Heart left ventricle (tissue), 16 donors: ENCODE measurements around the gene GATA2. TPM values are rescaled to one million over a fixed set of nuclear protein-coding genes. Genes with fewer than 3 reads are reported as not detected.

Experiments
- ATAC-seq, 4 donors: fragments of 200-7000 bp; cut with Tn5 transposase; one replicate each; pipeline ENCODE4 v1.9.1; 2020 to 2022; ENCODE audit warnings: moderate library complexity in 4 of 4, mild to moderate bottlenecking in 3 of 4, moderate number of reproducible peaks in 1 of 4
- DNase-seq, 5 donors: peaks; one replicate each; pipeline ENCODE4 v3.0.0-alpha.2; 2020
- H3K27ac ChIP-seq, 12 donors: fragments of 200-600 bp; sonication (generic) in 4 of 12; one replicate each; pipeline versions ENCODE4 v1.5.0 to v1.8.0; 2016 to 2022; ENCODE audit warnings: mild to moderate bottlenecking in 2 of 12
- H3K27me3 ChIP-seq, 9 donors: fragments of 200-600 bp; sonication (generic) in 2 of 9; one replicate each; pipeline versions ENCODE4 v1.5.1 to v1.8.0; 2016 to 2022; ENCODE audit warnings: mild to moderate bottlenecking in 3 of 9
- H3K36me3 ChIP-seq, 9 donors: fragments of 200-600 bp; sonication (generic) in 2 of 9; one replicate each; pipeline versions ENCODE4 v1.5.0 to v1.8.0; 2018 to 2022; ENCODE audit warnings: mild to moderate bottlenecking in 2 of 9
- H3K4me1 ChIP-seq, 12 donors: fragments of 200-600 bp; sonication (generic) in 4 of 12; one replicate each; pipeline versions ENCODE4 v1.5.0 to v1.8.0; 2016 to 2022; ENCODE audit warnings: mild to moderate bottlenecking in 3 of 12
- H3K4me3 ChIP-seq, 12 donors: fragments of 200-600 bp; sonication (generic) in 4 of 12; one replicate each; pipeline versions ENCODE4 v1.5.0 to v1.8.0; 2017 to 2022; ENCODE audit warnings: mild to moderate bottlenecking in 9 of 12, moderate library complexity in 4 of 12
- H3K9me3 ChIP-seq, 12 donors: fragments of 200-600 bp; sonication (generic) in 4 of 12; one replicate each; pipeline versions ENCODE4 v1.5.0 to v1.8.0; 2016 to 2022; ENCODE audit warnings: mild to moderate bottlenecking in 1 of 12
- CTCF ChIP-seq, 12 donors: fragments of 200-600 bp; sonication (generic) in 4 of 12; IDR thresholded peaks; one replicate each; pipeline versions ENCODE4 v1.5.0 to v1.8.0; 2018 to 2022; ENCODE audit warnings: antibody characterized with exemption in 12 of 12, mild to moderate bottlenecking in 5 of 12
- POLR2A ChIP-seq, 2 donors: fragments of 450-650 bp; IDR thresholded peaks; one replicate each; pipeline ENCODE4 v1.6.1; 2017; ENCODE audit warnings: antibody characterized with exemption in 2 of 2, mild to moderate bottlenecking in 2 of 2, moderate library complexity in 2 of 2
- WGBS, 4 donors: extraction: QIAGEN DNeasy Blood & Tissue Kit in 2 of 4; methylation state at CpG; one replicate each; pipeline versions ENCODE4 v1.1.5 to v1.1.7; 2013 to 2018; 5-methylcytosine and 5-hydroxymethylcytosine counted together
- intact Hi-C, 10 donors: fragments of 100-400 bp; cut with DNase I; formaldehyde crosslinking; loops; one replicate each; pipeline versions ENCODE4 v1.11.1 to v1.14.2; 2022
- polyA plus RNA-seq, 2 donors: library from polyadenylated mRNA; stranded (reverse); fragments of 200-250 nt; gene quantifications; one replicate each; pipeline ENCODE4 v1.2.3, GENCODE V29; 2013
- total RNA-seq, 9 donors: library from RNA; depleted of rRNA in 2 of 9; stranded (reverse); fragments of >200 nt in 2 of 9; fragmentation: NEBNext Ultra II Directional in 3 of 9; extraction: Animal tissue kit (Norgen Biotek cat#: 25700) in 3 of 9; gene quantifications; one replicate each; pipeline versions ENCODE4 v1.1.0 to v1.2.4, GENCODE V29; 2016 to 2023
- donor health status: ischemic (EF 13 %, LVEDD 7.1; RV severe dilation, severe dysfunction).
- donor health status: healthy with polysubstance abuse.
- donor health status: DM: no; HTN: yes; CAD: no.
- donor health status: DM: no; HTN: no; CAD: no.
- donor health status: ischemic (EF 25% LVEDD 6.9; RV normal size, moderate dysfunction).
- donor health status: ischemic (EF 25% LVEDD 5.7; RV mildly dilated, moderate dysfunction).
- donor health status: healthy.
- donor health status: DM: yes; HTN: yes; CAD: no.
- donor health status: ischemic (EF 35%, LVEDD 5.7; RV mildly dilated, moderate dysfunction).
- donor health status: nonischemic (EF 11% LVEDD 7.7; RV severe dilation, severe dysfunction).
- donor health status: DM: yes; HTN: yes; CAD: no.
- donor health status: PGD.
- donor health status: ischemic (EF 29% LVEDD 5.4; RV normal size, mild dysfunction).
- donor health status: nonischemic (EF 23%, LVEDD 6.1; RV moderate dilation, normal function).

The GATA2 gene
- total and polyA plus RNA-seq, 11 donors = 6.0 to 30.7 (median 12.8) TPM

GRCh38 chr3:128504963-128505730, 12.1 kb upstream of the GATA2 start:
- H3K27me3 ChIP-seq = peaks cover 0 to 33% (median 2%) of the 10 kb centered on the region in 9 donors
- no peak for TF ChIP-seq CTCF (IDR thresholded peaks at IDR 0.05)
- no peak for TF ChIP-seq POLR2A (IDR thresholded peaks at IDR 0.05)
- H3K4me3 ChIP-seq = no peak overlapping the region
- peaks cover 0 to 6% (median 0%) of the 10 kb centered on the region in 12 donors for H3K9me3 ChIP-seq
- H3K4me1 ChIP-seq = no peaks in the 10 kb centered on the region
- H3K36me3 ChIP-seq = no peaks in the 10 kb centered on the region
- H3K27ac ChIP-seq = no peak overlapping the region
- DNase-seq = no peak
- ATAC-seq = no peak
- 92 to 98% (median 94%) methylated on average over 11 to 12 of the region's 12 CpGs for WGBS, 4 donors
- intact Hi-C loops = loop anchor here in 3 of 10 donors (2.0 to 10.0 kb wide), 4 partner anchors 36 to 410 kb away; no protein-coding TSS in a partner anchor

GRCh38 chr3:128504533-128504915, 11.5 kb upstream of the GATA2 start:
- intact Hi-C loops = loop anchor here in 3 of 10 donors (2.0 to 10.0 kb wide), 4 partner anchors 36 to 410 kb away; no protein-coding TSS in a partner anchor

GRCh38 chr3:128503751-128504532, 10.9 kb upstream of the GATA2 start:
- H3K9me3 ChIP-seq = peaks cover 0 to 6% (median 0%) of the 10 kb centered on the region in 12 donors
- DNase-seq (no peak), ATAC-seq (no peak)
- no peak overlapping the region for H3K4me3 ChIP-seq
- WGBS, 4 donors = 91 to 93% (median 92%) methylated on average over 9 to 10 of the region's 10 CpGs
- no peaks in the 10 kb centered on the region for H3K4me1 ChIP-seq
- no peak overlapping the region for H3K27ac ChIP-seq
- no peak for TF ChIP-seq POLR2A (IDR thresholded peaks at IDR 0.05)
- no peak for TF ChIP-seq CTCF (IDR thresholded peaks at IDR 0.05)
- H3K36me3 ChIP-seq = no peaks in the 10 kb centered on the region
- intact Hi-C loops = loop anchor here in 3 of 10 donors (2.0 to 10.0 kb wide), 4 partner anchors 37 to 409 kb away; no protein-coding TSS in a partner anchor
- H3K27me3 ChIP-seq = peaks cover 0 to 43% (median 7%) of the 10 kb centered on the region in 9 donors

More at GRCh38 chr3:128504533-128504915, 11.5 kb upstream of the GATA2 start:
- no peaks in the 10 kb centered on the region for H3K4me1 ChIP-seq
- DNase-seq = no peak
- H3K36me3 ChIP-seq = no peaks in the 10 kb centered on the region
- no peak for TF ChIP-seq CTCF (IDR thresholded peaks at IDR 0.05)
- TF ChIP-seq POLR2A (IDR thresholded peaks at IDR 0.05) = no peak
- peaks cover 0 to 6% (median 0%) of the 10 kb centered on the region in 12 donors for H3K9me3 ChIP-seq
- no peak overlapping the region for H3K4me3 ChIP-seq
- peaks cover 0 to 38% (median 6%) of the 10 kb centered on the region in 9 donors for H3K27me3 ChIP-seq
- no peak for ATAC-seq
- 92 to 95% (median 94%) methylated on average over 6 to 8 of the region's 8 CpGs for WGBS, 4 donors
- H3K27ac ChIP-seq = no peak overlapping the region
